Limb (tissue), 2 donors: ENCODE measurements around the gene BHMT.
"Not testable (repeated sequence)": the region's sequence is repeated elsewhere in the genome, so short reads cannot be mapped to it uniquely, and the experiment has no call there.

Experiments
- DNase-seq, 2 donors: peaks; one replicate each; pipeline ENCODE4 v3.0.0-alpha.2; 2016; ENCODE audit errors: extremely low spot score in 2 of 2

Gene BHMT

DNA sequence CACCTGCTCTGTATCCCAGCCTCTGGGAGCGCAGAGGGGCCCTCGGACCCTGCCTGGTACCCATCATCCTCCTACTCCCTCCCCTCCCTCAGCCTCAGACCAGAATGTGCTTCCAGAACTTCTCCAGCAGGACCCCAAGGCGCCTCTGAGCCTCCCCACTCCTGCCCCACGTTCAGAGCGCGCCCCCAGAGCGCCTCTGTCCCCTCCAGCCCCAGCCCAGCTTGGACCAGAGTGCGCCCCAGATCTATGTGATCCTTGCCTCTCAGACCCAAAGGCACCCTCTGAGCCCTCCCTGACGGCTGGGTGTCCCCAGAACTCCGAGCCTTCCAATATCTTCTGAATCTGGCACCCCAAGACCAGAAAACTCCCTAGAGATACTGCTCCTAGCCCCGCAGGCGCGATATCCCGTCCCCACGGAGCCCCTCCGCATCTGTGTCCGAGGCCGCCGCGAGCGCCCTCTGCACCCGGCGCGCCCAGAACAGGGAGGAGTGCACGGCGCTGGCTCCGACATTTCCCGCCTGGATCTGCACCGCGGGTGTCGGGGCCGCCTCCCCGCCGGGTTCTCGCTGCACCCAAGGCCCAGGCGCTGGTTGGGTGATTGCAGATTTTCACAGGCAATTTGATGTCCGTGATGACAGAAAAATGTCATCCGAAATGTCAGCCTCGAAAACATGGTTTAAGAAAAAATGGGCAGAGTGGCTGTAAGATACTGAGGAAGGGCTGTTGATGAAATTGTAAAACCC lies 522 bp downstream of the BHMT start:
- peak in 1 of 2 donors; percentile 34 for DNase-seq

DNA sequence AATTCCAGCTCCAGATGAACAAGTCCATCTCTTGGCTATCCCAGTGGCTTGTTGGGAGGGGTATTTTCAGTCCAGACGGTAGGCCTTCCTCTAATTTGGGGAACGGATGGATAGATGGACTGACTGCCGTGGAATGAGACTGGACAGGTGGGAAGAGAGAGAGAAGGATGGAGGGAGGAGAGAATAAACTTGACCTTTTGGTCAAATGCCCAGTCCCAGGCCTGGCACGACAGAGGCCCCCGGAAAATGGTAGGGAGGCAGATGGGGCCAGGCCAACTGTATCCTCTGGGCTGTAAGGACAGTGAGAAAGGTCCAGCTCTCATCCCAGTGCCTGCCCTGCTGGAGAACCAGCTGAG lies 1.1 kb downstream of the BHMT start:
- DNase-seq: no peak

GRCh38 chr5:79119486-79119885 lies 7.9 kb downstream of the BHMT start:
- no peak for DNase-seq

DNA sequence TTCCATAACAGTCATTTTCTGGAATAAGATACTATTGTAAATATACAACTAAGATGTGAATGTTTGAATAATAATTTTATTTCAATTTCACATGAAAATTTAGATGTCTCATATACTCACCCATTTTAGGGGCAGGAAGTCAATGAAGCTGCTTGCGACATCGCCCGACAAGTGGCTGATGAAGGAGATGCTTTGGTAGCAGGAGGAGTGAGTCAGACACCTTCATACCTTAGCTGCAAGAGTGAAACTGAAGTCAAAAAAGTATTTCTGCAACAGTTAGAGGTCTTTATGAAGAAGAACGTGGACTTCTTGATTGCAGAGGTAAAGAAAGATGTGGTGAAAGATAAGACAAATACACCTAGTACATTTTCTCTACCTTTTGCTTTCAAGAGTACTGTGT lies 8.6 kb downstream of the BHMT start:
- no peak for DNase-seq

- DNase-seq: no peak
These were observed 11.4 kb downstream of the BHMT start for GRCh38 chr5:79122973-79123372.

GRCh38 chr5:79124607-79125006 lies 13.0 kb downstream of the BHMT start:
- DNase-seq: no peak

- DNase-seq: no peak
These were observed 19.2 kb downstream of the BHMT start for GRCh38 chr5:79130781-79131180.

GRCh38 chr5:79133121-79133656 lies 21.6 kb downstream of the BHMT start:
- DNase-seq: peak in 1 of 2 donors; percentile 84

- peak; percentile 80 for DNase-seq
These were observed 22.2 kb downstream of the BHMT start for GRCh38 chr5:79133657-79134451.

- DNase-seq: no peak
These were observed 24.4 kb downstream of the BHMT start for GRCh38 chr5:79135790-79136553.

DNA sequence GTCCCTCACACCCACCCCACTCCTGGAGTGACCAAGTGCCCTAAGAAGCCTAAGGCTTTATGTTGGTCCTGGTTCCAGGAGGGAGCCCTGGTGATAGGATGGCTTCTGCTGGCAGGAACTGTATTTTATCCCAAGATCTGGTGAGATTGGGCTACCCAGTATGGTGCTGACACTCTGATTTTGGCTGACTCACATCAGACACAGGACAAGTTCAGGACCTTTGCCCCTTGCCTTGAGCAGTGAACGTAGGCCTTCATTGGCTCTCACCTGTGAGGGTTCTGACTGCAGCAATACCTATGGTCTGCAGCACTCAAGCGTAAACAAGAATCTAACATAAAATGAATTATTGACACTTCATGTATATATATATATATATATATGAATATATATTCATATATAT lies 25.0 kb downstream of the BHMT start:
- DNase-seq: no peak

- no peak for DNase-seq
These were observed 28.9 kb downstream of the BHMT start for GRCh38 chr5:79140553-79140952.

GRCh38 chr5:79143684-79144379 lies 32.2 kb downstream of the BHMT start:
- no peak for DNase-seq

DNA sequence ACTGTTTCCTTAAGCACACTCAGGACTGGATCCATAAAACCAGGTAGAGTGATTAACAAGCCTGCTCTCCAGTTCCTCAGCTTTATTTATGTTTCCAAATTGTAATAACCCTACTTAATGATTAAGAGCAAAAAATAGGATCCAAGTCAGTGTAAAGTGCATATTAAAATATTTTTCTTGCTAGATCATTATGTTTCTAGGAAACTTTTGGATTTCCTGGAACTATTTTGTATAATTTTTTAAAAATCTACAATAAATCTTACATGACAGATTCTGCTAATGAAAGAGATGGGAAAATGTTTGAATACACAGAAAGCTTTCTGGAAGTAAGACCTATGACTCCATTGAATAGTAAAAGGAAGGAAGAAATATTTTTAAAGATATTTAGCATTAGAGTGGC lies 35.5 kb downstream of the BHMT start:
- DNase-seq: no peak

- no peak for DNase-seq
These were observed 37.8 kb downstream of the BHMT start for GRCh38 chr5:79149433-79149832.

GRCh38 chr5:79151942-79152671 lies 40.5 kb downstream of the BHMT start:
- no peak for DNase-seq

DNA sequence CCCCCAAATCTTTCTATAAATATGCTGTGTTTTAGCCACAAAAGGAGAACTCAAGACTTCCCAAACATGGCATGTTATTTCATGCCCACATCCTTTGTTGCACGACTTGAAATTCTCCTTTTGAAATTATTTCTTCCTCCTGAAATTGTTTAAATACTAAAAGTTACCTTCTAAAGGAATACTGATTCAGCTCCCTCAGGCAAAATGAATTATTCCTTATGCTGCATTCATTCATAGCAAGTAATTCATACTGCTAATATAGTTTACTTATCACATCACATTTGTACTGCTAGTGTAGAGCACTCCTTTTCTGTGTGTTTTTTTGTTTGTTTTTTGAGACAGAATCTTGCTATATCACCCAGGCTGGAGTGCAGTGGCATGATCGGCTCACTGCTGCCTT lies 45.7 kb downstream of the BHMT start:
- no peak for DNase-seq

DNA sequence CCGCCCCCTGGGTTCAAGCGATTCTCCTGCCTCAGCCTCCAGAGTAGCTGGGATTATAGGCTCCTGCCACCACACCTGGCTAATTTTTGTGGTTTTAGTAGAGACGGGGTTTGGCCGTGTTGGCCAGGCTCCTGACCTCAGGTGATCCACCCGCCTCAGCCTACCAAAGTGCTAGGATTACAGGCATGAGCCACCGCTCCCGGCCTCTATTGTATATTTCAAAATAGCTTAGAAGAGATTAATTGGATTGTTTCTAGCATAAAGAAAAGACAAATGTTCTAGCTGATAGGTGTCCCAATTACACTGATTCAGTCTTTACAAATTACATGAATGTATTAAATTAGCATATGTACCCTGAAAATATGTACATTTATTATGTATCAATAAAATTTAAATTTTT lies 50.0 kb downstream of the BHMT start:
- not testable (repeated sequence) for DNase-seq

DNA sequence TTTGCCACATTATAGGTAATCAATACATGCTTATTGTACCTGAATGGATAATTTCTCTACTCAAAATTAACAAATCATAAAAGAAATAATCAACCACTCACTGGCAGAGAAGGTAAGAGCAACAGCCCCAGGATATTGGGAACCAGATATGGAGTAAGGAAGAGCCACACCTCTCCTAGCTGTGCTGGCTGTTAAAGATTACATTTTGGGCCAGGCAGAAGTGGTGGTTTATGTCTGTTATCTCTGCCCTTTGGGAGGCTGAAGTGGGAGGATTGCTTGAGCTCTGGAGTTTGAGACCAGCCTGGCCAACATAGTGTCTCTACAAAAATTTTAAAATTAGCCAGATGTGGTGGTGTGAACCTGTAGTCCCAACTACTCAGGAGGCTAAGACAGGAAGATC lies 56.4 kb downstream of the BHMT start:
- DNase-seq: no peak

GRCh38 chr5:79170661-79171060 lies 59.1 kb downstream of the BHMT start:
- DNase-seq: no peak
